ENCODE results near the gene HMG20B.

GRCh38 chr19:3615524-3616135, 42.9 kb downstream of the HMG20B start:
- no peak for TF ChIP-seq GATA2 (IDR thresholded peaks at IDR 0.05; ENCODE audit: low read depth, low read length)
- TF ChIP-seq GATA3 (IDR thresholded peaks at IDR 0.05; ENCODE audit: low read depth, low read length): no peak

Measured in SH-SY5Y (cell line).